ENCODE results near the gene CHST15. TPM values are rescaled to one million over a fixed set of nuclear protein-coding genes. Genes with fewer than 3 reads are reported as not detected.

The CHST15 gene
- total and polyA plus RNA-seq, 4 donors, result 2.9 to 16.5 (median 6.4) TPM

DNA sequence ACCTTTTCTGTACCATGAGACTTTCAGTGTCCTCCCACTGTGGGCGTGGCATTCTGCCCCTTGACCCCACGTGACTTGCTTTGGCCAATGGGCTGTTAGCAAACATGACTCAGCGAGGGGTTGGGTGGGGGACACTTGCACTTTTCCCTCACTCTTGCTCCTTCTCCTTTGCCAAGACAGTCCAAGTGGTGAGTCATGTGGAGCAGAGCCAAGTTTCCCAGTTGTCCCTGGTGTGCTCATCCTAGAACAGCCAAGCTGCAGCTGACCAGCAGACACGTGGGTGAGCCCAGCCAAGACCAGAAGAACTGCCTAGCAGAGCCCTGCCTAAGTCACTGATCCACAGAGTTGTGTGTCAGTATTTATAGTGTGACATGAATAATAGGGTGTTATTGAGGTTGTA is 119.0 kb downstream of the CHST15 start (continued):
- TF ChIP-seq, protein P1, sequence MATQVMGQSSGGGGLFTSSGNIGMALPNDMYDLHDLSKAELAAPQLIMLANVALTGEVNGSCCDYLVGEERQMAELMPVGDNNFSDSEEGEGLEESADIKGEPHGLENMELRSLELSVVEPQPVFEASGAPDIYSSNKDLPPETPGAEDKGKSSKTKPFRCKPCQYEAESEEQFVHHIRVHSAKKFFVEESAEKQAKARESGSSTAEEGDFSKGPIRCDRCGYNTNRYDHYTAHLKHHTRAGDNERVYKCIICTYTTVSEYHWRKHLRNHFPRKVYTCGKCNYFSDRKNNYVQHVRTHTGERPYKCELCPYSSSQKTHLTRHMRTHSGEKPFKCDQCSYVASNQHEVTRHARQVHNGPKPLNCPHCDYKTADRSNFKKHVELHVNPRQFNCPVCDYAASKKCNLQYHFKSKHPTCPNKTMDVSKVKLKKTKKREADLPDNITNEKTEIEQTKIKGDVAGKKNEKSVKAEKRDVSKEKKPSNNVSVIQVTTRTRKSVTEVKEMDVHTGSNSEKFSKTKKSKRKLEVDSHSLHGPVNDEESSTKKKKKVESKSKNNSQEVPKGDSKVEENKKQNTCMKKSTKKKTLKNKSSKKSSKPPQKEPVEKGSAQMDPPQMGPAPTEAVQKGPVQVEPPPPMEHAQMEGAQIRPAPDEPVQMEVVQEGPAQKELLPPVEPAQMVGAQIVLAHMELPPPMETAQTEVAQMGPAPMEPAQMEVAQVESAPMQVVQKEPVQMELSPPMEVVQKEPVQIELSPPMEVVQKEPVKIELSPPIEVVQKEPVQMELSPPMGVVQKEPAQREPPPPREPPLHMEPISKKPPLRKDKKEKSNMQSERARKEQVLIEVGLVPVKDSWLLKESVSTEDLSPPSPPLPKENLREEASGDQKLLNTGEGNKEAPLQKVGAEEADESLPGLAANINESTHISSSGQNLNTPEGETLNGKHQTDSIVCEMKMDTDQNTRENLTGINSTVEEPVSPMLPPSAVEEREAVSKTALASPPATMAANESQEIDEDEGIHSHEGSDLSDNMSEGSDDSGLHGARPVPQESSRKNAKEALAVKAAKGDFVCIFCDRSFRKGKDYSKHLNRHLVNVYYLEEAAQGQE (IDR thresholded peaks at IDR 0.05), result no peak
- no peak for TF ChIP-seq HNF4A (conservative IDR thresholded peaks at IDR 0.05)

DNA sequence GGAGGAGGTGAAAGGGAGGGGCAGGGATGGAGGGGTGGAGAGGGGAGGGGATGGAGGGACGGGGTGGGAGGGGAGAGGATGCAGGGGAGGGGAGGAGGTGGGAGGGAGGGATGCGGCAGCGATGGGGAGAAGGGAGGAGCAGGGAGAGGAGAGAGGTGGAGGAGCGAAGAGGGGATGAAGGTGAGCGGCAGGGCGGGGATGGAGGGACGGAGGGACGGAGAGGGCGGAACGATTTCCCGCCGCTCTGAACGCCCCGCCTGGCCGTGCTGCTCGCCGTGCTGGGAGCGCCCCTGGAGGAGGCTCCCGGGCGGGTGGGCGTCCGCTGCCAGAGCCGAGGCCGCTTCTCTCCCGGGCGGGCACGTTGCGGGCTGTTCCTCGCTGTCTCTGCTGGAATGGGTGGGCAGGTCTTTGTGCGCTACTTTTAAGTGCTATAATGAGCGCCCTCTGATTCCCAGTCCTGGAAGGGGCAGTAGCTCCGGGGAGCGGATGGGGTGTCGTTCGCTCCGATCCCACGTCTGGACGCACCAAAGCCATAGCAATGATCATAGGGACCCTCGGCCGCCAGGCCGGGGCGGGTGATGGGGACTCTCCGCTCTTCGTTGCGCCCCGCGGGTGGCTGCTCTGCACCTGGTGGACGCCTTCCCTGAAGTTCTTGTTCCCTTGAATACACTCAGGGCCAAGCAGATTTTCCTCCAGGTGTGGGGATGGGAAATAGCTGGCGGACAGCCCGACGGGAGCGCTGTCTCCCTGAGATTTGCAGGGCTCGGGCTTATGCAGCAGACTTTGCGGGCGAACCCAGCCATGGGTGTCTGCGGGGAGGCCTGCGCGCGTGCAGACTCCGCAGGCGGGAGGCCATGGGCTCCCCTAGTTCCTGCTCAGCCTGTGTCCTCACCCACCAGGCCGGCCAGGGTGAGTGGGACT is 120.7 kb downstream of the CHST15 start:
- Histone ChIP-seq H3K4me1 (ENCODE audit: control insufficient read depth in 4 of 4, insufficient read depth in 4 of 4, low read length in 3 of 4) (no peaks in the 10 kb centered on the region), H3K27ac (ENCODE audit: low read depth in 1 of 2, low read length in 2 of 2) (no peak overlapping the region), H3K4me3 (ENCODE audit: low read depth in 1 of 3, low read length in 3 of 3) (no peak overlapping the region), H3K27me3 (ENCODE audit: control insufficient read depth in 4 of 4, insufficient read depth in 4 of 4, low read length in 3 of 4) (peaks cover 0 to 13% (median 6%) of the 10 kb centered on the region in 4 donors), H3K9ac (ENCODE audit: low read depth in 1 of 2, low read length in 2 of 2) (no peak overlapping the region), H3K36me3 (ENCODE audit: control insufficient read depth in 4 of 4, insufficient read depth in 3 of 4, low read depth in 1 of 4, low read length in 3 of 4) (no peaks in the 10 kb centered on the region), H3K9me3 (ENCODE audit: control insufficient read depth in 4 of 4, low read length in 3 of 4) (peaks cover 0 to 2% (median 0%) of the 10 kb centered on the region in 4 donors)
- WGBS, result 5% methylated on average over 62 of the region's 62 CpGs
- TF ChIP-seq HNF4A (conservative IDR thresholded peaks at IDR 0.05) (no peak), RAD21 (IDR thresholded peaks at IDR 0.05) (no peak), FOXA2 (IDR thresholded peaks at IDR 0.05) (no peak), JUND (IDR thresholded peaks at IDR 0.05) (no peak), TAF1 (conservative IDR thresholded peaks at IDR 0.05) (no peak), GABPA (IDR thresholded peaks at IDR 0.05 in 1 of 2, conservative IDR thresholded peaks at IDR 0.05 in 1 of 2) (no peak), HNF4G (IDR thresholded peaks at IDR 0.05) (no peak), SP1 (IDR thresholded peaks at IDR 0.05) (no peak), EGR1 (IDR thresholded peaks at IDR 0.05; ENCODE audit: low read depth in 2 of 2) (no peak), FOXA1 (IDR thresholded peaks at IDR 0.05) (no peak), NR2F2 (IDR thresholded peaks at IDR 0.05) (no peak), YY1 (IDR thresholded peaks at IDR 0.05) (no peak)
- TF ChIP-seq, protein P2, sequence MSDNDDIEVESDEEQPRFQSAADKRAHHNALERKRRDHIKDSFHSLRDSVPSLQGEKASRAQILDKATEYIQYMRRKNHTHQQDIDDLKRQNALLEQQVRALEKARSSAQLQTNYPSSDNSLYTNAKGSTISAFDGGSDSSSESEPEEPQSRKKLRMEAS (IDR thresholded peaks at IDR 0.05), result no peak
- TF ChIP-seq, protein P1 (IDR thresholded peaks at IDR 0.05), result no peak
- TF ChIP-seq, protein P3, sequence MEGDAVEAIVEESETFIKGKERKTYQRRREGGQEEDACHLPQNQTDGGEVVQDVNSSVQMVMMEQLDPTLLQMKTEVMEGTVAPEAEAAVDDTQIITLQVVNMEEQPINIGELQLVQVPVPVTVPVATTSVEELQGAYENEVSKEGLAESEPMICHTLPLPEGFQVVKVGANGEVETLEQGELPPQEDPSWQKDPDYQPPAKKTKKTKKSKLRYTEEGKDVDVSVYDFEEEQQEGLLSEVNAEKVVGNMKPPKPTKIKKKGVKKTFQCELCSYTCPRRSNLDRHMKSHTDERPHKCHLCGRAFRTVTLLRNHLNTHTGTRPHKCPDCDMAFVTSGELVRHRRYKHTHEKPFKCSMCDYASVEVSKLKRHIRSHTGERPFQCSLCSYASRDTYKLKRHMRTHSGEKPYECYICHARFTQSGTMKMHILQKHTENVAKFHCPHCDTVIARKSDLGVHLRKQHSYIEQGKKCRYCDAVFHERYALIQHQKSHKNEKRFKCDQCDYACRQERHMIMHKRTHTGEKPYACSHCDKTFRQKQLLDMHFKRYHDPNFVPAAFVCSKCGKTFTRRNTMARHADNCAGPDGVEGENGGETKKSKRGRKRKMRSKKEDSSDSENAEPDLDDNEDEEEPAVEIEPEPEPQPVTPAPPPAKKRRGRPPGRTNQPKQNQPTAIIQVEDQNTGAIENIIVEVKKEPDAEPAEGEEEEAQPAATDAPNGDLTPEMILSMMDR (IDR thresholded peaks at IDR 0.05; ENCODE audit: low read depth, low read length, missing input control), result no peak
- TF ChIP-seq, protein P4, sequence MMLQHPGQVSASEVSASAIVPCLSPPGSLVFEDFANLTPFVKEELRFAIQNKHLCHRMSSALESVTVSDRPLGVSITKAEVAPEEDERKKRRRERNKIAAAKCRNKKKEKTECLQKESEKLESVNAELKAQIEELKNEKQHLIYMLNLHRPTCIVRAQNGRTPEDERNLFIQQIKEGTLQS (IDR thresholded peaks at IDR 0.05), result no peak
- TF ChIP-seq, protein P5, sequence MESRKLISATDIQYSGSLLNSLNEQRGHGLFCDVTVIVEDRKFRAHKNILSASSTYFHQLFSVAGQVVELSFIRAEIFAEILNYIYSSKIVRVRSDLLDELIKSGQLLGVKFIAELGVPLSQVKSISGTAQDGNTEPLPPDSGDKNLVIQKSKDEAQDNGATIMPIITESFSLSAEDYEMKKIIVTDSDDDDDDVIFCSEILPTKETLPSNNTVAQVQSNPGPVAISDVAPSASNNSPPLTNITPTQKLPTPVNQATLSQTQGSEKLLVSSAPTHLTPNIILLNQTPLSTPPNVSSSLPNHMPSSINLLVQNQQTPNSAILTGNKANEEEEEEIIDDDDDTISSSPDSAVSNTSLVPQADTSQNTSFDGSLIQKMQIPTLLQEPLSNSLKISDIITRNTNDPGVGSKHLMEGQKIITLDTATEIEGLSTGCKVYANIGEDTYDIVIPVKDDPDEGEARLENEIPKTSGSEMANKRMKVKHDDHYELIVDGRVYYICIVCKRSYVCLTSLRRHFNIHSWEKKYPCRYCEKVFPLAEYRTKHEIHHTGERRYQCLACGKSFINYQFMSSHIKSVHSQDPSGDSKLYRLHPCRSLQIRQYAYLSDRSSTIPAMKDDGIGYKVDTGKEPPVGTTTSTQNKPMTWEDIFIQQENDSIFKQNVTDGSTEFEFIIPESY (IDR thresholded peaks at IDR 0.05), result no peak
- DNase-seq (ENCODE audit: low spot score), result no peak
